Endothelial cell of umbilical vein (primary cell): ENCODE results near the gene CLDN34. TPM values are rescaled to one million over a fixed set of nuclear protein-coding genes. Genes with fewer than 3 reads are reported as not detected.

Experiments
- BruUV-seq: library from RNA; stranded (reverse); fragments of 400-500 nt; replicated peaks from 2 replicates; lab custom pipeline; 2021; lab: Mats Ljungman, UMichigan
- CTCF ChIA-PET: fragments of 300-600, 350-600 bp; sonication (Branson Sonifier 250); formaldehyde crosslinking; loops from one replicate; lab custom pipeline; 2021; ENCODE audit warnings: antibody characterized with exemption, inconsistent platforms; lab: Charles Lee
- POLR2A ChIA-PET: fragments of 300-600, 350-600 bp; sonication (Branson Sonifier 250); formaldehyde crosslinking; loops from one replicate; lab custom pipeline; 2021; ENCODE audit warnings: antibody characterized with exemption, inconsistent platforms; lab: Charles Lee
- DNase-seq: peaks from one replicate; pipeline ENCODE4 v3.0.0-alpha.2; 2011; ENCODE audit warnings: low read depth, low spot score
- FAIRE-seq: peaks from 2 replicates; lab custom pipeline; 2011; peaks lifted over from hg19 to GRCh38; lab: Jason Lieb, UNC
- H2AFZ ChIP-seq: 2 replicates; pipeline ENCODE4 v1.6.0; 2012; ENCODE audit warnings: low read depth, low read length, control low read depth, inconsistent platforms
- H3K27ac ChIP-seq: 2 replicates; pipeline ENCODE4 v1.5.1; 2011; ENCODE audit warnings: low read depth, mild to moderate bottlenecking, control low read depth, low read length, moderate library complexity; ENCODE audit not compliant: insufficient read depth
- H3K27me3 ChIP-seq, 2 experiments: 2 replicates each; pipeline versions ENCODE4 v1.6.0 to v1.6.1; 2011; ENCODE audit warnings: low read length in 2 of 2, mixed read lengths in 1 of 2; ENCODE audit not compliant: control insufficient read depth in 2 of 2, insufficient read depth in 2 of 2
- H3K36me3 ChIP-seq, 2 experiments: 2 replicates in 1 of 2; 3 replicates in 1 of 2; pipeline ENCODE4 v1.5.1; 2011; ENCODE audit warnings: low read length in 2 of 2, mild to moderate bottlenecking in 1 of 2, moderate library complexity in 1 of 2; ENCODE audit not compliant: control insufficient read depth in 2 of 2, insufficient read depth in 2 of 2; ENCODE audit errors: extremely low read depth in 1 of 2
- H3K4me1 ChIP-seq: 3 replicates; pipeline ENCODE4 v1.5.1; 2011; ENCODE audit warnings: mild to moderate bottlenecking, low read length; ENCODE audit not compliant: control insufficient read depth, insufficient read depth; ENCODE audit errors: extremely low read depth
- H3K4me2 ChIP-seq: 2 replicates; pipeline ENCODE4 v1.6.1; 2011; ENCODE audit warnings: low read length, control low read depth, mixed read lengths; ENCODE audit not compliant: insufficient read depth
- H3K4me3 ChIP-seq, 3 experiments: fragments of 200-600 bp in 1 of 3; sonication (generic), shearing (Covaris generic) in 1 of 3; replicated peaks in 1 of 3; 2 replicates each; pipeline ENCODE4 v1.5.1; 2011 to 2016; ENCODE audit warnings: control low read depth in 3 of 3, low read length in 3 of 3, mild to moderate bottlenecking in 2 of 3, inconsistent platforms in 1 of 3, low read depth in 1 of 3, moderate library complexity in 1 of 3; ENCODE audit not compliant: insufficient read depth in 1 of 3
- H3K79me2 ChIP-seq: 2 replicates; pipeline ENCODE4 v1.6.0; 2012; ENCODE audit warnings: low read length, inconsistent platforms; ENCODE audit not compliant: control insufficient read depth, insufficient read depth
- H3K9ac ChIP-seq: replicated peaks from 2 replicates; pipeline ENCODE3; 2011; ENCODE audit warnings: low read length, control low read depth; ENCODE audit not compliant: insufficient read depth; ENCODE audit errors: extremely low read depth
- H3K9me1 ChIP-seq: replicated peaks from 3 replicates; pipeline ENCODE4 v1.6.0; 2011; ENCODE audit warnings: mild to moderate bottlenecking, low read length; ENCODE audit not compliant: control insufficient read depth, insufficient read depth; ENCODE audit errors: extremely low read depth
- H3K9me3 ChIP-seq: replicated peaks from 2 replicates; pipeline ENCODE4 v1.5.1; 2012; ENCODE audit warnings: low read length, inconsistent platforms; ENCODE audit not compliant: control insufficient read depth, insufficient read depth
- H4K20me1 ChIP-seq: replicated peaks from 2 replicates; pipeline ENCODE3; 2011; ENCODE audit warnings: mild to moderate bottlenecking, low read length; ENCODE audit not compliant: control insufficient read depth, insufficient read depth; ENCODE audit errors: extremely low read depth
- CTCF ChIP-seq, 2 donors: IDR thresholded peaks; 1 replicate in 1 of 2; 2 replicates in 1 of 2; pipeline ENCODE4 v1.5.1; 2011; ENCODE audit warnings: low read length in 2 of 2, mild to moderate bottlenecking in 2 of 2, moderate library complexity in 2 of 2, control low read depth in 1 of 2, inconsistent platforms in 1 of 2, low read depth in 1 of 2; ENCODE audit not compliant: insufficient read depth in 1 of 2; ENCODE audit errors: extremely low read depth in 1 of 2
- EZH2 ChIP-seq: IDR thresholded peaks from 2 replicates; pipeline ENCODE4 v1.6.1; 2012; ENCODE audit warnings: borderline replicate concordance, low read depth, mild to moderate bottlenecking, moderate library complexity, low read length, inconsistent platforms; ENCODE audit not compliant: severe bottlenecking
- FOS ChIP-seq: IDR thresholded peaks from 2 replicates; pipeline ENCODE4 v1.6.1; 2011; ENCODE audit warnings: mild to moderate bottlenecking, low read length, moderate library complexity, borderline replicate concordance; ENCODE audit not compliant: insufficient read depth
- GATA2 ChIP-seq: IDR thresholded peaks from 2 replicates; pipeline ENCODE4 v1.7.0; 2011; ENCODE audit warnings: low read depth, mild to moderate bottlenecking, moderate library complexity, mixed read lengths, low read length; ENCODE audit not compliant: insufficient read length, insufficient read depth
- MAX ChIP-seq: IDR thresholded peaks from 2 replicates; pipeline ENCODE4 v1.6.1; 2011; ENCODE audit not compliant: insufficient read depth, insufficient read length
- MYC ChIP-seq: IDR thresholded peaks from one replicate; pipeline ENCODE4 v1.6.1; 2011; ENCODE audit warnings: mild to moderate bottlenecking, low read depth, low read length
- POLR2A ChIP-seq: IDR thresholded peaks from 2 replicates; pipeline ENCODE4 v1.6.1; 2012; ENCODE audit warnings: low read depth, mild to moderate bottlenecking, control low read depth, low read length
- POLR2AphosphoS5 ChIP-seq: IDR thresholded peaks from 2 replicates; pipeline ENCODE4 v1.6.1; 2012; ENCODE audit warnings: low read depth, mild to moderate bottlenecking, control low read depth, low read length, moderate library complexity; ENCODE audit not compliant: insufficient read depth
- dilution Hi-C: fragments of 300-500 bp; cut with MboI; formaldehyde crosslinking; loops from one replicate; pipeline ENCODE4 v1.15.0; 2019; ENCODE audit warnings: low sequenced_read_pairs; ENCODE audit not compliant: extremely low pct_ligation_motif_present
- intact Hi-C: fragments of 100-400 bp; cut with micrococcal nuclease; formaldehyde crosslinking; loops from one replicate; pipeline ENCODE4 v1.10.0; 2022
- polyA plus RNA-seq, 4 experiments: library from polyadenylated mRNA; depleted of rRNA in 3 of 4; stranded (reverse) in 3 of 4; unstranded in 1 of 4; fragments of >200 nt; gene quantifications; 2 replicates each; pipeline versions ENCODE4 v1.2.1 to v1.2.3, GENCODE V29; 2011 to 2012; ENCODE audit warnings: missing spikeins in 1 of 4
- total RNA-seq: library from RNA; stranded (reverse); gene quantifications from 2 replicates; pipeline ENCODE4 v1.2.3, GENCODE V29; 2021

The CLDN34 gene
- total and polyA plus RNA-seq, 2 donors (not counting 3 experiments of a cell fraction or from before 2014, with no cell fraction given), result 0.08 to 0.46 TPM

- no peak for TF ChIP-seq EZH2
- TF ChIP-seq CTCF (IDR thresholded peaks at IDR 0.05; ENCODE audit: extremely low read depth in 1 of 2, insufficient read depth in 1 of 2, low read depth in 1 of 2, low read length in 2 of 2), result no peak
- no peak for TF ChIP-seq POLR2A
- TF ChIP-seq MAX, result no peak
- Histone ChIP-seq H3K9me1 (no peaks in the 10 kb centered on the region), H3K9ac (no peak overlapping the region), H3K27ac (no peak overlapping the region), H2AFZ (no peak overlapping the region), H3K4me2 (no peak overlapping the region), H3K36me3 (no peaks in the 10 kb centered on the region), H3K27me3 (no peaks in the 10 kb centered on the region), H4K20me1 (no peaks in the 10 kb centered on the region), H3K9me3 (no peaks in the 10 kb centered on the region), H3K79me2 (no peaks in the 10 kb centered on the region), H3K4me1 (peaks cover 8% of the 10 kb centered on the region), H3K4me3 (no peak overlapping the region)
- dilution Hi-C loops, result no loop called here
- DNase-seq (no peak), FAIRE-seq (no peak)
- CTCF ChIA-PET, result interaction anchor here (1.3 kb wide), 1 partner anchor 122 kb away, joined by 21 read pairs; no protein-coding TSS in a partner anchor
- intact Hi-C loops, result no loop called here
- POLR2A ChIA-PET, result no interaction called here
- no TSS peak for BruUV-seq
Measured at GRCh38 chrX:9997524-9997923, 30.4 kb downstream of the CLDN34 start.

- POLR2A ChIA-PET, result no interaction called here
Measured at GRCh38 chrX:10001496-10001895, 34.3 kb downstream of the CLDN34 start.

More at GRCh38 chrX:10001496-10001895, 34.3 kb downstream of the CLDN34 start:
- no peaks in the 10 kb centered on the region for H4K20me1 ChIP-seq
- H3K27ac ChIP-seq, result peak overlapping the region; percentile 63
- dilution Hi-C loops (no loop called here), intact Hi-C loops (loop anchor here (1.0 kb wide), 1 partner anchor 9 kb away; no protein-coding TSS in a partner anchor)
- H3K9ac ChIP-seq, result no peak overlapping the region
- TF ChIP-seq EZH2 (no peak), POLR2A (no peak), MYC (no peak), CTCF (IDR thresholded peaks at IDR 0.05; ENCODE audit: extremely low read depth in 1 of 2, insufficient read depth in 1 of 2, low read depth in 1 of 2, low read length in 2 of 2) (no peak), FOS (no peak), GATA2 (no peak), POLR2AphosphoS5 (no peak), MAX (no peak)
- FAIRE-seq, result peak; percentile 75
- no peak overlapping the region for H2AFZ ChIP-seq
- H3K9me1 ChIP-seq, result no peaks in the 10 kb centered on the region
- CTCF ChIA-PET, result no interaction called here
- H3K36me3 ChIP-seq, result no peaks in the 10 kb centered on the region
- no peak overlapping the region for H3K4me3 ChIP-seq
- no TSS peak for BruUV-seq
- H3K4me1 ChIP-seq, result peaks cover 25% of the 10 kb centered on the region
- H3K9me3 ChIP-seq, result no peaks in the 10 kb centered on the region
- H3K4me2 ChIP-seq, result no peak overlapping the region
- no peaks in the 10 kb centered on the region for H3K79me2 ChIP-seq
- no peaks in the 10 kb centered on the region for H3K27me3 ChIP-seq
- DNase-seq, result peak; percentile 68
